CD4-positive, alpha-beta T cell (primary cell): ENCODE measurements around the gene FOLR1. TPM values are rescaled to one million over a fixed set of nuclear protein-coding genes. Genes with fewer than 3 reads are reported as not detected.

Experiments
- ATAC-seq: fragments of 200-7000 bp; cut with Tn5 transposase; one replicate; pipeline ENCODE4 v1.10.0; 2022; ENCODE audit warnings: mild to moderate bottlenecking; ENCODE audit not compliant: poor library complexity
- CTCF ChIA-PET: fragments of 350-600 bp; sonication (Branson Sonifier 250); formaldehyde crosslinking; loops from one replicate; lab custom pipeline; 2021; ENCODE audit warnings: antibody characterized with exemption, inconsistent platforms; lab: Charles Lee
- POLR2A ChIA-PET: fragments of 350-600 bp; sonication (Branson Sonifier 250); formaldehyde crosslinking; loops from one replicate; lab custom pipeline; 2021; ENCODE audit warnings: antibody characterized with exemption, inconsistent platforms; lab: Charles Lee
- DNase-seq, 14 experiments: peaks; one replicate each; pipeline ENCODE4 v3.0.0-alpha.2; 2013 to 2020; ENCODE audit warnings: mixed read lengths in 2 of 14
- H3K27ac ChIP-seq, 2 donors: one replicate each; pipeline versions ENCODE4 v1.5.1 to v1.7.0; 2013; ENCODE audit warnings: low read length in 2 of 2, low read depth in 1 of 2, mild to moderate bottlenecking in 1 of 2
- H3K27me3 ChIP-seq, 2 experiments: 1 replicate in 1 of 2; 2 replicates in 1 of 2; pipeline versions ENCODE4 v1.6.1 to v1.7.0; 2013; ENCODE audit warnings: low read length in 2 of 2, control low read depth in 1 of 2, mild to moderate bottlenecking in 1 of 2, moderate library complexity in 1 of 2; ENCODE audit not compliant: insufficient read depth in 2 of 2, control insufficient read depth in 1 of 2
- H3K36me3 ChIP-seq: one replicate; pipeline ENCODE4 v1.6.1; 2013; ENCODE audit warnings: low read length, control low read depth; ENCODE audit not compliant: insufficient read depth
- H3K4me1 ChIP-seq: one replicate; pipeline ENCODE4 v1.6.1; 2013; ENCODE audit warnings: low read length, control low read depth; ENCODE audit not compliant: insufficient read depth
- H3K4me3 ChIP-seq: one replicate; pipeline ENCODE4 v1.5.1; 2013; ENCODE audit warnings: mild to moderate bottlenecking, low read length, moderate library complexity
- H3K9me3 ChIP-seq, 2 experiments: 1 replicate in 1 of 2; 2 replicates in 1 of 2; pipeline versions ENCODE4 v1.6.1 to v1.7.0; 2013; ENCODE audit warnings: low read length in 2 of 2, mild to moderate bottlenecking in 2 of 2, control low read depth in 1 of 2, moderate library complexity in 1 of 2; ENCODE audit not compliant: control insufficient read depth in 1 of 2, insufficient read depth in 1 of 2
- H3K27ac Mint-ChIP-seq: one replicate; pipeline ENCODE4 v1.8.0; 2020; ENCODE audit warnings: mixed read lengths
- H3K27me3 Mint-ChIP-seq: one replicate; pipeline ENCODE4 v1.8.0; 2021; ENCODE audit warnings: mixed read lengths
- H3K36me3 Mint-ChIP-seq: one replicate; pipeline ENCODE4 v1.8.0; 2021; ENCODE audit warnings: low read depth, mixed read lengths
- H3K4me1 Mint-ChIP-seq: one replicate; pipeline ENCODE4 v1.8.0; 2021; ENCODE audit warnings: low read depth, mixed read lengths
- H3K4me3 Mint-ChIP-seq: one replicate; pipeline ENCODE4 v1.8.0; 2020; ENCODE audit warnings: mild to moderate bottlenecking, mixed read lengths
- H3K9me3 Mint-ChIP-seq: one replicate; pipeline ENCODE4 v1.8.0; 2020; ENCODE audit warnings: mixed read lengths
- intact Hi-C, 2 experiments: fragments of 100-400 bp; cut with DNase I in 1 of 2; cut with micrococcal nuclease in 1 of 2; formaldehyde crosslinking; loops; one replicate each; pipeline versions ENCODE4 v1.15.1 to v1.9.0; 2023 to 2025; cut with DNase I, micrococcal nuclease
- total RNA-seq, 174 experiments: library from RNA in 2 of 174; stranded (reverse) in 2 of 174; gene quantifications; one replicate each; pipeline ENCODE4 v1.2.3 and lab custom pipeline; 2021 to 2026
- TF ChIP-seq, protein P1 (sequence below): fragments of 200-600 bp; IDR thresholded peaks from one replicate; pipeline ENCODE4 v1.8.0; 2022; ENCODE audit warnings: antibody characterized with exemption, mild to moderate bottlenecking

Gene FOLR1
- total RNA-seq, 2 experiments from 2014 or later: not detected

DNA sequence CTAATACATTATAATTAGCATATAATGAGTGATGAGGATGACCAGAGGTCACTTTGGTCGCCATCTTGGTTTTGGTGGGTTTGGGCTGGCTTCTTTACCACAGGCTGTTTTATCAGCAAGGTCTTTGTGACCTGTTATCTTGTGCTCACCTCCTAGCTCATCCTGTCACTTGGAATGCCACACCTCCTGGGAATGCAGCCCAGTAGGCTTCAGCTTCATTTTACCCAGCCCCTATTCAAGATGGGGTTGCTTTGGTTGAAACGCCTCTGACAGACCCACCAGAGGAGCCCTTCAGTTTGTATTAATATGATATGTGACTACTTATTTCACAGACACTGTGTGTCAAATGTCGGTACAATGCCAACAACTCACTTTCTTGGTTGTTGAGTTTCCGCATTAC lies 36.2 kb upstream of the FOLR1 start:
- H3K27me3 ChIP-seq: peaks cover 0 to 7% of the 10 kb centered on the region in 2 experiments
- DNase-seq: no peak
- TF ChIP-seq, protein P1, sequence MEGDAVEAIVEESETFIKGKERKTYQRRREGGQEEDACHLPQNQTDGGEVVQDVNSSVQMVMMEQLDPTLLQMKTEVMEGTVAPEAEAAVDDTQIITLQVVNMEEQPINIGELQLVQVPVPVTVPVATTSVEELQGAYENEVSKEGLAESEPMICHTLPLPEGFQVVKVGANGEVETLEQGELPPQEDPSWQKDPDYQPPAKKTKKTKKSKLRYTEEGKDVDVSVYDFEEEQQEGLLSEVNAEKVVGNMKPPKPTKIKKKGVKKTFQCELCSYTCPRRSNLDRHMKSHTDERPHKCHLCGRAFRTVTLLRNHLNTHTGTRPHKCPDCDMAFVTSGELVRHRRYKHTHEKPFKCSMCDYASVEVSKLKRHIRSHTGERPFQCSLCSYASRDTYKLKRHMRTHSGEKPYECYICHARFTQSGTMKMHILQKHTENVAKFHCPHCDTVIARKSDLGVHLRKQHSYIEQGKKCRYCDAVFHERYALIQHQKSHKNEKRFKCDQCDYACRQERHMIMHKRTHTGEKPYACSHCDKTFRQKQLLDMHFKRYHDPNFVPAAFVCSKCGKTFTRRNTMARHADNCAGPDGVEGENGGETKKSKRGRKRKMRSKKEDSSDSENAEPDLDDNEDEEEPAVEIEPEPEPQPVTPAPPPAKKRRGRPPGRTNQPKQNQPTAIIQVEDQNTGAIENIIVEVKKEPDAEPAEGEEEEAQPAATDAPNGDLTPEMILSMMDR: no peak
- no peaks in the 10 kb centered on the region for H3K4me1 ChIP-seq
- H3K27me3 Mint-ChIP-seq: peaks cover 15% of the 10 kb centered on the region
- H3K9me3 ChIP-seq: no peaks in the 10 kb centered on the region
- no peak for ATAC-seq
- no peaks in the 10 kb centered on the region for H3K9me3 Mint-ChIP-seq
- no peaks in the 10 kb centered on the region for H3K4me1 Mint-ChIP-seq
- intact Hi-C loops: no loop called here
- no peak overlapping the region for H3K27ac ChIP-seq
- ChIA-PET POLR2A (no interaction called here), CTCF (no interaction called here)
- H3K4me3 ChIP-seq: no peak overlapping the region
- no peaks in the 10 kb centered on the region for H3K36me3 ChIP-seq
- no peaks in the 10 kb centered on the region for H3K36me3 Mint-ChIP-seq
- no peak overlapping the region for H3K27ac Mint-ChIP-seq
- no peak overlapping the region for H3K4me3 Mint-ChIP-seq

DNA sequence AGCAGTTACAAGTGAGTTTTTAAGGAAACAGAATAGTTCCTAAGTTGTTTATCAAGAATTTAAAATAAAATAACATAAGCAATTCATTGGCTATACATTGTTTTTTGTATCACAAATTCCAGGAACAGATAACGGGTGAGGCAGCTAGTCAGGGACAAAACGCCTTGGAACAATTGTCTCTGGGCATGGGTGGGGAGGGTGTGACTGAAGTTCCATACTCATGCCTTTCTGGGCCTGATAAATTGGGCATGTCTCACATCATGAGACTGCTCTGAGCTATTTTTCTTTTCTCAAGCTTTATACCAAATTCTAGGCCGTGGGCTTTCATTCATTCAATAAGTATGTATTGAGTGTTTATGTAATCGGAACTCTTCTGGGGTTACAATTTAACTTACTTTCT lies 34.8 kb upstream of the FOLR1 start:
- TF ChIP-seq, protein P1: no peak
- no peak for DNase-seq
- Mint-ChIP-seq H3K27ac (no peak overlapping the region), H3K36me3 (no peaks in the 10 kb centered on the region), H3K4me3 (no peak overlapping the region), H3K4me1 (no peaks in the 10 kb centered on the region), H3K27me3 (peaks cover 21% of the 10 kb centered on the region), H3K9me3 (no peaks in the 10 kb centered on the region)
- Histone ChIP-seq H3K4me3 (no peak overlapping the region), H3K27ac (no peak overlapping the region), H3K4me1 (no peaks in the 10 kb centered on the region), H3K36me3 (no peaks in the 10 kb centered on the region), H3K9me3 (no peaks in the 10 kb centered on the region), H3K27me3 (peaks cover 0 to 10% of the 10 kb centered on the region in 2 experiments)
- ATAC-seq: no peak
- intact Hi-C loops: no loop called here
- CTCF ChIA-PET: no interaction called here
- POLR2A ChIA-PET: no interaction called here

DNA sequence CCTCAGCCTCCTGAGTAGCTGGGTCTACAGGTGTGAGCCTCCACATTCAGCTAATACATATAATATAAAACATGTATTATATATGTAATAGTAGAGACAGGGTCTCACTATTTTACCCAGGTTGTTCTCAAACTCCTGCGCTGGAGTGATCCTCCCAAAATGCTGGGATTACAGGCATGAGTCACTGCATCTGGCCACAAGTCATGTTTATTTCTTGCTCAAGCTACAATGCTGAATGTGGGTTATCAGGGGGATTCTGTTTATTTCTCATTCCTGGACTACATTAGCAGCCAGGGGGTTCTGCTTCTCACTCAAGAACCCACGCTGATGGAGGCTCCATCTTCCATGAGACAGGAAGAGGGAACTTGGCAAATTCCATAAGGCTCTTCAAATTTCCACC lies 31.6 kb upstream of the FOLR1 start:
- Histone ChIP-seq H3K4me3 (no peak overlapping the region), H3K27me3 (peaks cover 0 to 12% of the 10 kb centered on the region in 2 experiments), H3K9me3 (no peaks in the 10 kb centered on the region), H3K36me3 (no peaks in the 10 kb centered on the region), H3K27ac (no peak overlapping the region), H3K4me1 (no peaks in the 10 kb centered on the region)
- TF ChIP-seq, protein P1: no peak
- ATAC-seq (no peak), DNase-seq (no peak)
- no peak overlapping the region for H3K4me3 Mint-ChIP-seq
- no peak overlapping the region for H3K27ac Mint-ChIP-seq
- no peaks in the 10 kb centered on the region for H3K4me1 Mint-ChIP-seq
- intact Hi-C loops: no loop called here
- POLR2A ChIA-PET: no interaction called here
- H3K9me3 Mint-ChIP-seq: no peaks in the 10 kb centered on the region
- peaks cover 21% of the 10 kb centered on the region for H3K27me3 Mint-ChIP-seq
- CTCF ChIA-PET: no interaction called here
- H3K36me3 Mint-ChIP-seq: no peaks in the 10 kb centered on the region
